Measurements from ENCODE around the gene RPRD1A.

- TF ChIP-seq POLR2A (IDR thresholded peaks at IDR 0.05; ENCODE audit: low read depth, low read length): no peak
- TF ChIP-seq POLR2AphosphoS5 (IDR thresholded peaks at IDR 0.05; ENCODE audit: low read depth, low read length): no peak
- TF ChIP-seq TAF1 (IDR thresholded peaks at IDR 0.05; ENCODE audit: borderline replicate concordance, low read depth, low read length): no peak
Observed at GRCh38 chr18:36015629-36016028, 51.7 kb downstream of the RPRD1A start.
